Sigmoid colon (tissue), 4 donors: ENCODE data around the gene CABLES1.

Source experiments
- EP300 ChIP-seq, 4 donors: sonication (generic); formaldehyde crosslinking; IDR thresholded peaks; one replicate each; pipeline ENCODE4 v1.6.1; 2017; ENCODE audit warnings: antibody characterized with exemption in 4 of 4
- POLR2A ChIP-seq, 2 donors: fragments of 450-650 bp; IDR thresholded peaks; one replicate each; pipeline ENCODE4 v1.6.1; 2016; ENCODE audit warnings: antibody characterized with exemption in 2 of 2, mild to moderate bottlenecking in 2 of 2, moderate library complexity in 2 of 2
- POLR2AphosphoS5 ChIP-seq, 4 donors: sonication (generic); formaldehyde crosslinking; IDR thresholded peaks; one replicate each; pipeline ENCODE4 v1.6.1; 2017; ENCODE audit warnings: antibody characterized with exemption in 4 of 4
- TF ChIP-seq, protein P1 (sequence below), 4 experiments: fragments of 450-650 bp in 3 of 4; fragments of 200-600 bp in 1 of 4; IDR thresholded peaks; one replicate each; pipeline ENCODE4 v1.5.1; 2016 to 2019; ENCODE audit warnings: antibody characterized with exemption in 4 of 4, mild to moderate bottlenecking in 3 of 4, moderate library complexity in 2 of 4

GRCh38 chr18:23281626-23282436 is 146.5 kb downstream of the CABLES1 start:
- TF ChIP-seq, protein P1, sequence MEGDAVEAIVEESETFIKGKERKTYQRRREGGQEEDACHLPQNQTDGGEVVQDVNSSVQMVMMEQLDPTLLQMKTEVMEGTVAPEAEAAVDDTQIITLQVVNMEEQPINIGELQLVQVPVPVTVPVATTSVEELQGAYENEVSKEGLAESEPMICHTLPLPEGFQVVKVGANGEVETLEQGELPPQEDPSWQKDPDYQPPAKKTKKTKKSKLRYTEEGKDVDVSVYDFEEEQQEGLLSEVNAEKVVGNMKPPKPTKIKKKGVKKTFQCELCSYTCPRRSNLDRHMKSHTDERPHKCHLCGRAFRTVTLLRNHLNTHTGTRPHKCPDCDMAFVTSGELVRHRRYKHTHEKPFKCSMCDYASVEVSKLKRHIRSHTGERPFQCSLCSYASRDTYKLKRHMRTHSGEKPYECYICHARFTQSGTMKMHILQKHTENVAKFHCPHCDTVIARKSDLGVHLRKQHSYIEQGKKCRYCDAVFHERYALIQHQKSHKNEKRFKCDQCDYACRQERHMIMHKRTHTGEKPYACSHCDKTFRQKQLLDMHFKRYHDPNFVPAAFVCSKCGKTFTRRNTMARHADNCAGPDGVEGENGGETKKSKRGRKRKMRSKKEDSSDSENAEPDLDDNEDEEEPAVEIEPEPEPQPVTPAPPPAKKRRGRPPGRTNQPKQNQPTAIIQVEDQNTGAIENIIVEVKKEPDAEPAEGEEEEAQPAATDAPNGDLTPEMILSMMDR (IDR thresholded peaks at IDR 0.05): no peak
- no peak for TF ChIP-seq POLR2AphosphoS5 (IDR thresholded peaks at IDR 0.05)
- no peak for TF ChIP-seq EP300 (IDR thresholded peaks at IDR 0.05)
- no peak for TF ChIP-seq POLR2A (IDR thresholded peaks at IDR 0.05)
